Trophoblast cell (in vitro differentiated cells and primary cell): ENCODE data around the gene DGKE.

Experiments
- DNase-seq, 2 donors: peaks; one replicate each; pipeline ENCODE4 v3.0.0-alpha.2; 2016
- H2AFZ ChIP-seq: 2 replicates; pipeline ENCODE4 v1.6.1; 2013; ENCODE audit warnings: low read length, moderate library complexity, mild to moderate bottlenecking; ENCODE audit not compliant: insufficient read depth, poor library complexity
- H2AK5ac ChIP-seq: 2 replicates; pipeline ENCODE4 v1.6.1; 2013; ENCODE audit warnings: mild to moderate bottlenecking, low read length
- H2BK120ac ChIP-seq: 2 replicates; pipeline ENCODE4 v1.6.1; 2013; ENCODE audit warnings: low read length, mild to moderate bottlenecking, moderate library complexity; ENCODE audit not compliant: insufficient read depth, poor library complexity
- H2BK12ac ChIP-seq: 2 replicates; pipeline ENCODE4 v1.6.1; 2013; ENCODE audit warnings: mild to moderate bottlenecking, low read length, moderate library complexity
- H2BK5ac ChIP-seq: 2 replicates; pipeline ENCODE4 v1.6.1; 2013; ENCODE audit warnings: low read length, low read depth, moderate library complexity, mild to moderate bottlenecking; ENCODE audit not compliant: poor library complexity
- H3K14ac ChIP-seq: 2 replicates; pipeline ENCODE4 v1.6.1; 2013; ENCODE audit warnings: mild to moderate bottlenecking, low read length
- H3K18ac ChIP-seq: 2 replicates; pipeline ENCODE4 v1.6.1; 2013; ENCODE audit warnings: mild to moderate bottlenecking, low read length
- H3K23ac ChIP-seq: 2 replicates; pipeline ENCODE4 v1.6.1; 2013; ENCODE audit warnings: low read length
- H3K27ac ChIP-seq: 2 replicates; pipeline ENCODE4 v1.5.1; 2013; ENCODE audit warnings: low read depth, mild to moderate bottlenecking, inconsistent platforms, low read length, moderate library complexity
- H3K27me3 ChIP-seq: 2 replicates; pipeline ENCODE4 v1.6.1; 2013; ENCODE audit warnings: inconsistent platforms, mild to moderate bottlenecking, low read length, moderate library complexity; ENCODE audit not compliant: insufficient read depth
- H3K36me3 ChIP-seq, 2 experiments: 1 replicate in 1 of 2; 2 replicates in 1 of 2; pipeline ENCODE4 v1.6.1; 2013; ENCODE audit warnings: low read length in 2 of 2, mild to moderate bottlenecking in 2 of 2, moderate library complexity in 1 of 2; ENCODE audit not compliant: insufficient read depth in 2 of 2, control insufficient read depth in 1 of 2
- H3K4ac ChIP-seq: 2 replicates; pipeline ENCODE4 v1.6.1; 2013; ENCODE audit warnings: low read depth, mild to moderate bottlenecking, low read length, moderate library complexity
- H3K4me1 ChIP-seq, 2 experiments: 1 replicate in 1 of 2; 2 replicates in 1 of 2; pipeline ENCODE4 v1.6.1; 2013; ENCODE audit warnings: low read length in 2 of 2, mild to moderate bottlenecking in 2 of 2, moderate library complexity in 1 of 2; ENCODE audit not compliant: insufficient read depth in 2 of 2, control insufficient read depth in 1 of 2
- H3K4me2 ChIP-seq: 2 replicates; pipeline ENCODE4 v1.6.1; 2013; ENCODE audit warnings: inconsistent platforms, mild to moderate bottlenecking, low read length, moderate library complexity
- H3K4me3 ChIP-seq: 2 replicates; pipeline ENCODE4 v1.5.1; 2013; ENCODE audit warnings: mild to moderate bottlenecking, low read depth, low read length, inconsistent platforms
- H3K79me1 ChIP-seq: one replicate; pipeline ENCODE4 v1.6.1; 2013; ENCODE audit warnings: low read length
- H3K79me2 ChIP-seq: 2 replicates; pipeline ENCODE4 v1.6.1; 2013; ENCODE audit warnings: low read length, mild to moderate bottlenecking; ENCODE audit not compliant: control insufficient read depth, insufficient read depth, poor library complexity
- H3K9ac ChIP-seq: 2 replicates; pipeline ENCODE4 v1.6.1; 2013; ENCODE audit warnings: mild to moderate bottlenecking, low read length
- H3K9me3 ChIP-seq: 2 replicates; pipeline ENCODE4 v1.6.1; 2013; ENCODE audit warnings: low read depth, mild to moderate bottlenecking, control low read depth, inconsistent platforms, low read length; ENCODE audit not compliant: insufficient read depth
- H4K12ac ChIP-seq: 2 replicates; pipeline ENCODE4 v1.6.1; 2013; ENCODE audit warnings: low read depth, mild to moderate bottlenecking, low read length, moderate library complexity
- H4K8ac ChIP-seq: 2 replicates; pipeline ENCODE4 v1.6.1; 2013; ENCODE audit warnings: low read depth, mild to moderate bottlenecking, low read length, moderate library complexity
- H4K91ac ChIP-seq: one replicate; pipeline ENCODE4 v1.6.1; 2013; ENCODE audit warnings: low read depth, mild to moderate bottlenecking, low read length, moderate library complexity
- WGBS: extraction: QIAGEN DNeasy Blood & Tissue Kit; methylation state at CpG from one replicate; pipeline ENCODE4 v1.1.7; 2013; ENCODE audit warnings: missing lambda C conversion rate; ENCODE audit not compliant: insufficient read length, insufficient coverage; ENCODE audit errors: extremely low coverage; 5-methylcytosine and 5-hydroxymethylcytosine counted together

DGKE gene

GRCh38 chr17:56823848-56824247 lies 10.1 kb upstream of the DGKE start:
- H4K8ac ChIP-seq = no peak overlapping the region
- H3K27me3 ChIP-seq = no peaks in the 10 kb centered on the region
- no peak overlapping the region for H2BK12ac ChIP-seq
- no peaks in the 10 kb centered on the region for H3K36me3 ChIP-seq
- H3K79me2 ChIP-seq = no peaks in the 10 kb centered on the region
- H3K9ac ChIP-seq = no peak overlapping the region
- no peaks in the 10 kb centered on the region for H3K9me3 ChIP-seq
- no peak overlapping the region for H2BK5ac ChIP-seq
- H2BK120ac ChIP-seq = no peak overlapping the region
- WGBS = no CpG with 5 or more reads among the region's 2 CpGs
- no peak for DNase-seq
- no peak overlapping the region for H3K4ac ChIP-seq
- H4K12ac ChIP-seq = no peak overlapping the region
- no peak overlapping the region for H3K23ac ChIP-seq
- H3K79me1 ChIP-seq = no peaks in the 10 kb centered on the region
- no peak overlapping the region for H3K4me3 ChIP-seq
- no peak overlapping the region for H3K4me2 ChIP-seq
- H2AFZ ChIP-seq = no peak overlapping the region
- H3K18ac ChIP-seq = no peak overlapping the region
- H3K4me1 ChIP-seq = no peaks in the 10 kb centered on the region
- no peak overlapping the region for H2AK5ac ChIP-seq
- no peak overlapping the region for H3K27ac ChIP-seq
- no peak overlapping the region for H3K14ac ChIP-seq
- H4K91ac ChIP-seq = no peak overlapping the region

GRCh38 chr17:56824503-56824902 lies 9.4 kb upstream of the DGKE start:
- no peak for DNase-seq
- no peak overlapping the region for H4K12ac ChIP-seq
- H3K4me1 ChIP-seq = no peaks in the 10 kb centered on the region
- H3K4me2 ChIP-seq = no peak overlapping the region
- no peak overlapping the region for H4K8ac ChIP-seq
- H2BK12ac ChIP-seq = no peak overlapping the region
- no peak overlapping the region for H2AK5ac ChIP-seq
- no peak overlapping the region for H3K4me3 ChIP-seq
- no CpG with 5 or more reads among the region's 1 CpG for WGBS
- H3K27me3 ChIP-seq = no peaks in the 10 kb centered on the region
- no peak overlapping the region for H2AFZ ChIP-seq
- no peak overlapping the region for H4K91ac ChIP-seq
- H3K79me2 ChIP-seq = no peaks in the 10 kb centered on the region
- H3K18ac ChIP-seq = no peak overlapping the region
- H3K4ac ChIP-seq = no peak overlapping the region
- H3K36me3 ChIP-seq = no peaks in the 10 kb centered on the region
- no peak overlapping the region for H2BK5ac ChIP-seq
- H3K9me3 ChIP-seq = no peaks in the 10 kb centered on the region
- no peak overlapping the region for H3K9ac ChIP-seq
- H2BK120ac ChIP-seq = no peak overlapping the region
- H3K14ac ChIP-seq = no peak overlapping the region
- H3K27ac ChIP-seq = no peak overlapping the region
- H3K23ac ChIP-seq = no peak overlapping the region
- no peaks in the 10 kb centered on the region for H3K79me1 ChIP-seq

- Histone ChIP-seq H3K9ac (no peak overlapping the region), H3K4me2 (no peak overlapping the region), H3K4me1 (no peaks in the 10 kb centered on the region), H3K27me3 (no peaks in the 10 kb centered on the region), H3K9me3 (no peaks in the 10 kb centered on the region), H2AK5ac (no peak overlapping the region), H3K36me3 (peaks cover 3 to 4% of the 10 kb centered on the region in 2 experiments), H3K18ac (no peak overlapping the region), H3K79me1 (no peaks in the 10 kb centered on the region), H4K91ac (no peak overlapping the region), H2BK12ac (no peak overlapping the region), H3K14ac (no peak overlapping the region), H4K12ac (no peak overlapping the region), H3K79me2 (no peaks in the 10 kb centered on the region), H3K23ac (no peak overlapping the region), H2BK120ac (no peak overlapping the region), H2AFZ (no peak overlapping the region), H2BK5ac (no peak overlapping the region), H3K27ac (no peak overlapping the region), H3K4ac (no peak overlapping the region), H4K8ac (no peak overlapping the region), H3K4me3 (no peak overlapping the region)
- no peak for DNase-seq
- WGBS = no CpG with 5 or more reads among the region's 4 CpGs
Measured at GRCh38 chr17:56826611-56827414, 7.1 kb upstream of the DGKE start.

- Histone ChIP-seq H3K23ac (no peak overlapping the region), H3K4me3 (no peak overlapping the region), H3K4me2 (no peak overlapping the region), H3K27me3 (no peaks in the 10 kb centered on the region), H2AK5ac (no peak overlapping the region), H4K8ac (no peak overlapping the region), H3K79me2 (peaks cover 5% of the 10 kb centered on the region), H3K4me1 (peaks cover 5 to 6% of the 10 kb centered on the region in 2 experiments), H4K91ac (no peak overlapping the region), H3K14ac (no peak overlapping the region), H3K4ac (no peak overlapping the region), H3K36me3 (peaks cover 3 to 4% of the 10 kb centered on the region in 2 experiments), H2BK5ac (no peak overlapping the region), H2BK12ac (no peak overlapping the region), H3K79me1 (peaks cover 10% of the 10 kb centered on the region), H4K12ac (no peak overlapping the region), H3K9ac (no peak overlapping the region), H3K27ac (no peak overlapping the region), H2BK120ac (no peak overlapping the region), H2AFZ (no peak overlapping the region), H3K18ac (no peak overlapping the region), H3K9me3 (no peaks in the 10 kb centered on the region)
- WGBS = no CpG with 5 or more reads among the region's 7 CpGs
- DNase-seq = no peak
Measured at GRCh38 chr17:56830726-56831368, 3.1 kb upstream of the DGKE start.
